Activated B cell treated with CpG ODN at 0.5 μM for 24 hours (primary cell): ENCODE measurements around the gene WDR91. TPM values are rescaled to one million over a fixed set of nuclear protein-coding genes. Genes with fewer than 3 reads are reported as not detected.
"Not testable (repeated sequence)": the region's sequence is repeated elsewhere in the genome, so short reads cannot be mapped to it uniquely, and the experiment has no call there.

Experiments
- ATAC-seq: fragments of 200-7000 bp; cut with Tn5 transposase; one replicate; pipeline ENCODE4 v1.10.0; 2021; ENCODE audit warnings: low read depth, mild to moderate bottlenecking, moderate library complexity
- CTCF ChIA-PET: fragments of 350-600 bp; sonication (Branson Sonifier 250); formaldehyde crosslinking; loops from one replicate; lab custom pipeline; 2021; ENCODE audit warnings: antibody characterized with exemption; lab: Charles Lee
- POLR2A ChIA-PET: fragments of 350-600 bp; sonication (Branson Sonifier 250); formaldehyde crosslinking; loops from one replicate; lab custom pipeline; 2021; ENCODE audit warnings: antibody characterized with exemption; lab: Charles Lee
- DNase-seq: peaks from one replicate; pipeline ENCODE4 v3.0.0; 2022
- H3K27ac Mint-ChIP-seq: one replicate; pipeline ENCODE4 v1.8.0; 2020; ENCODE audit warnings: mixed read lengths
- H3K27me3 Mint-ChIP-seq: one replicate; pipeline ENCODE4 v1.8.0; 2021; ENCODE audit warnings: mixed read lengths
- H3K36me3 Mint-ChIP-seq: one replicate; pipeline ENCODE4 v1.8.0; 2021; ENCODE audit warnings: low read depth, mixed read lengths
- H3K4me1 Mint-ChIP-seq: one replicate; pipeline ENCODE4 v1.8.0; 2021; ENCODE audit warnings: mixed read lengths
- H3K4me3 Mint-ChIP-seq: one replicate; pipeline ENCODE4 v1.8.0; 2020; ENCODE audit warnings: mild to moderate bottlenecking, mixed read lengths
- H3K9me3 Mint-ChIP-seq: one replicate; pipeline ENCODE4 v1.8.0; 2020; ENCODE audit warnings: mixed read lengths
- CTCF ChIP-seq: fragments of 200-600 bp; IDR thresholded peaks from one replicate; pipeline ENCODE4 v1.8.0; 2022; ENCODE audit warnings: antibody characterized with exemption, mild to moderate bottlenecking
- intact Hi-C: fragments of 100-400 bp; cut with micrococcal nuclease; formaldehyde crosslinking; loops from one replicate; pipeline ENCODE4 v1.15.1; 2024
- total RNA-seq: library from RNA; stranded (reverse); gene quantifications from 2 replicates; pipeline ENCODE4 v1.2.3, GENCODE V29; 2022

WDR91 gene
- total RNA-seq, 1 donor from 2014 or later: 60.1 TPM

DNA sequence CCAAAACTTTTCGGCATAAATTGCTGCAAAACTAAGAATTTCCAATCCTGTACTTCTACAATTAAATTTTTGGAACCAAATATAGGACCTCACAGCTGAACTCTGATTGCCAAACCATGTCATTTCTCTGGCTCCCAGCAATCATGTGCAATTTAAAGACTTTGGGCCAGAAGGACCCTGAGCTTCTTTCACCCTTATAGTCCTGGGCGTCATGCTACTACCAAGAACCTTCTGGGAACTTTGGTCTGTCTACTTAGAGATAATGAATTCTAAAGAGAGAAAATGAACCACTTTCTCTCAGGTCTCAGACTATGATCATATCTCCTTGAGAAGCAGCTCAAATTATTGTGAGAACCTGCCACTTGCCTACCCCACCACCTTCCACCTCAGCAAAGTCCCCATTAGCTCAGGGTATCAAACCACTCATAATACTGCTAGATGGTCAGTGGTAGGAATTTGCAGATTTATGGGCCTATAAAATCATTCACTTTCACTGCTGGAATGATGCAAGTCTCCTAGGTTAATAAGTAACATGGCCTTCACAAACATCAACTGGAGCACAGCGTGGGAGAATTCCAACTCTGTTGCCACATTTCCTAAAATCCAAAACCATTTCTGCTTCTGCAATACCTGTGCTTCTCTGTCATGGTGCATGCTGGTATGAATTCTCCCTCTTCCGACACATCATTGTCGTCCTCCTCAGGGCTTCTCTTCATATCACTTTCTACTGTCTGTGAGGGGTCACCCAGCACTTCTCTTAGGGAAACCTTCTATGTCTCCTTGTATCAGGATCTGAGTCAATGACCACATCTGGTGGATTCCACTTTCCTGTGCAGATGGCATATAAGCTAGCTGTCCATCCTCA lies 6.6 kb upstream of the WDR91 start:
- H3K36me3 Mint-ChIP-seq: no peaks in the 10 kb centered on the region
- no peak overlapping the region for H3K27ac Mint-ChIP-seq
- H3K4me3 Mint-ChIP-seq: no peak overlapping the region
- no peaks in the 10 kb centered on the region for H3K27me3 Mint-ChIP-seq
- no peak for ATAC-seq
- no peaks in the 10 kb centered on the region for H3K9me3 Mint-ChIP-seq
- TF ChIP-seq CTCF: no peak
- DNase-seq: no peak
- intact Hi-C loops: no loop called here
- H3K4me1 Mint-ChIP-seq: no peaks in the 10 kb centered on the region
- ChIA-PET POLR2A (no interaction called here), CTCF (no interaction called here)

DNA sequence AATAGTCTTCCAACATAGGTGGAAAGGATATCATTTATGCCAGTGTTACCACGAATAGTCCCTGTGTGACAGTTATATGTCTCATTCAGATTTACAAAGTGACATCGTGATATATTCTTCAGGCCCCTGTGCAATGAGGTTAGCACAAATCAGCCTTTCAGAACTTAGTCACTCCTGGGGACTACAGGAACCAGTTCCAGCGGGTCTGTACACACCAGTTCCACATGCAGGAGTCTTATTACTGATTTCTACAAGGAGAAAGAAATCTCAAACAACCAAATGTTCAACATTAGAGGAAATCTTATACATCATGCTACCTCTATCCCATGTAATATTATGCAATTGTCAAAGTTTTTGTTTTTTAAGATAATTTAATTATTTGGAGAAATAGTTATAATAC lies 4.4 kb upstream of the WDR91 start:
- ATAC-seq: no peak
- intact Hi-C loops: no loop called here
- TF ChIP-seq CTCF: no peak
- CTCF ChIA-PET: no interaction called here
- no peak overlapping the region for H3K4me3 Mint-ChIP-seq
- no peak overlapping the region for H3K27ac Mint-ChIP-seq
- H3K36me3 Mint-ChIP-seq: peaks cover 2% of the 10 kb centered on the region
- no peaks in the 10 kb centered on the region for H3K9me3 Mint-ChIP-seq
- POLR2A ChIA-PET: no interaction called here
- H3K4me1 Mint-ChIP-seq: peaks cover 1% of the 10 kb centered on the region
- H3K27me3 Mint-ChIP-seq: no peaks in the 10 kb centered on the region
- no peak for DNase-seq

- intact Hi-C loops: no loop called here
- Mint-ChIP-seq H3K4me1 (peaks cover 6% of the 10 kb centered on the region), H3K27me3 (no peaks in the 10 kb centered on the region), H3K36me3 (peaks cover 2% of the 10 kb centered on the region), H3K4me3 (no peak overlapping the region), H3K27ac (no peak overlapping the region), H3K9me3 (no peaks in the 10 kb centered on the region)
- CTCF ChIA-PET: no interaction called here
- ATAC-seq: no peak
- DNase-seq: no peak
- no peak for TF ChIP-seq CTCF
- POLR2A ChIA-PET: no interaction called here
Observed at GRCh38 chr7:135215180-135215579, 3.9 kb upstream of the WDR91 start.

GRCh38 chr7:135213831-135214230 lies 2.5 kb upstream of the WDR91 start:
- ChIA-PET CTCF (no interaction called here), POLR2A (no interaction called here)
- ATAC-seq (no peak), DNase-seq (no peak)
- no peak overlapping the region for H3K27ac Mint-ChIP-seq
- no peak overlapping the region for H3K4me3 Mint-ChIP-seq
- no peaks in the 10 kb centered on the region for H3K27me3 Mint-ChIP-seq
- no peaks in the 10 kb centered on the region for H3K9me3 Mint-ChIP-seq
- intact Hi-C loops: loop anchor here (5.0 kb wide), 2 partner anchors 768 to 782 kb away; no protein-coding TSS in a partner anchor
- TF ChIP-seq CTCF: no peak
- H3K4me1 Mint-ChIP-seq: peaks cover 18% of the 10 kb centered on the region
- peaks cover 2% of the 10 kb centered on the region for H3K36me3 Mint-ChIP-seq

DNA sequence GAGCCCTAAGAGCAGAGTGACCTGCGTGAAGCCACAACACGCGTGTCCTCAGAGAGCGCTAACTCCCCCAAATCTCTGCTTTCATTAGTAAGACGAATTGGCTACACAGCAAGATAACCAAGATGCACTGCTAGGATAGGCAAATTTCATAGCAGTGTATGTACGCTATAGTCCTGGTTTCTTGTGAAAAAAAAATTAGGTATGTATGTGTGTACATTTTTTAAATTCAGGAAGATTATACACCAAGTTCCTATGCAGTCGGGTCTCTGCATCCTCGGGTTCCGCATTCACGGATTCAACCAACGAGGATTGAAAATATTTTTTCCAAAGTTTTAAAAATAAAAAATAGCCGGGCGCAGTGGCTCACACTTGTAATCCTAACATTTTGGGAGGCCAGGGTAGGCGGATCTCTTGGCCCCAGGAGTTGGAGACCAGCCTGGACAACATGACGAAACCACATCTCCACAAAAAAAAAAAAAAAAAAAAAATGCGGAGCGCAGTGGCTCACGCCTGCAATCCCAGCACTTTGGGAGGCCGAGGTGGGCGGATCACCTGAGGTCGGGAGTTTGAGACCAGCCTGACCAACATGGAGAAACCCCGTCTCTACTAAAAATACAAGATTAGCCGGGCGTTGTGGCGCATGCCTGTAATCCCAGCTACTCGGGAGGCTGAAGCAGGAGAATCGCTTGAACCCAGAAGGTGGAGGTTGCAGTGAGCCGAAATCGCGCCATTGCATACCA lies 790 bp upstream of the WDR91 start:
- Mint-ChIP-seq H3K4me3 (peak overlapping the region; percentile 89), H3K4me1 (peaks cover 35% of the 10 kb centered on the region), H3K36me3 (peaks cover 12% of the 10 kb centered on the region), H3K27ac (peak overlapping the region; percentile 71)
- DNase-seq, ATAC-seq, H3K27me3 Mint-ChIP-seq, CTCF ChIA-PET, H3K9me3 Mint-ChIP-seq: not testable (repeated sequence)
- intact Hi-C loops: loop anchor here (1.0 to 5.0 kb wide), 13 partner anchors 24 to 1959 kb away; partner anchors contain the start of genes AGBL3, AKR1B1, BPGM and CNOT4
- POLR2A ChIA-PET: interaction anchor here (0.6 to 6.2 kb wide), 10 partner anchors 13 to 565 kb away, joined by 3 to 62 read pairs (median 5); partner anchors contain the start of genes CYREN and TMEM140
